Measurements from ENCODE around the gene BBS4.
"Not testable (repeated sequence)": the region's sequence is repeated elsewhere in the genome, so short reads cannot be mapped to it uniquely, and the experiment has no call there.

Gene BBS4

GRCh38 chr15:72685925-72686794, at the start of gene BBS4, which contains the start of gene HIGD2B:
Gene BBS4, plus strand, starts transcription at chr15:72686207. Its CDS starts 21 bp downstream, at chr15:72686228.
Gene HIGD2B, minus strand, starts transcription at chr15:72686182. Its CDS starts 9,808 bp downstream, at chr15:72676374.
- in situ Hi-C loops (cut with HindIII; ENCODE audit: low sequenced_read_pairs): no loop called here

- in situ Hi-C loops (cut with HindIII; ENCODE audit: low sequenced_read_pairs): not testable (repeated sequence)
These were observed 49.3 kb upstream of the BBS4 start for GRCh38 chr15:72636519-72637282.

- in situ Hi-C loops (cut with HindIII; ENCODE audit: low sequenced_read_pairs): not testable (repeated sequence)
These were observed 46.1 kb upstream of the BBS4 start for GRCh38 chr15:72639759-72640483.

GRCh38 chr15:72642271-72642670, 43.7 kb upstream of the BBS4 start:
- in situ Hi-C loops (cut with HindIII; ENCODE audit: low sequenced_read_pairs): not testable (repeated sequence)

- in situ Hi-C loops (cut with HindIII; ENCODE audit: low sequenced_read_pairs): not testable (repeated sequence)
These were observed 37.3 kb upstream of the BBS4 start for GRCh38 chr15:72648631-72649253.

- in situ Hi-C loops (cut with HindIII; ENCODE audit: low sequenced_read_pairs): not testable (repeated sequence)
These were observed 31.6 kb upstream of the BBS4 start, which contains the start of gene GOLGA6B for GRCh38 chr15:72654397-72654796. Gene GOLGA6B, plus strand, starts transcription at chr15:72654697. Its CDS starts 41 bp downstream, at chr15:72654738.

GRCh38 chr15:72656014-72656413, 30.0 kb upstream of the BBS4 start:
- in situ Hi-C loops (cut with HindIII; ENCODE audit: low sequenced_read_pairs): not testable (repeated sequence)

- in situ Hi-C loops (cut with HindIII; ENCODE audit: low sequenced_read_pairs): not testable (repeated sequence)
These were observed 24.9 kb upstream of the BBS4 start for GRCh38 chr15:72661081-72661480.

- in situ Hi-C loops (cut with HindIII; ENCODE audit: low sequenced_read_pairs): not testable (repeated sequence)
These were observed 22.1 kb upstream of the BBS4 start for GRCh38 chr15:72663931-72664330.

- in situ Hi-C loops (cut with HindIII; ENCODE audit: low sequenced_read_pairs): not testable (repeated sequence)
These were observed 20.3 kb upstream of the BBS4 start for GRCh38 chr15:72665706-72666105.

- in situ Hi-C loops (cut with HindIII; ENCODE audit: low sequenced_read_pairs): not testable (repeated sequence)
These were observed 16.2 kb upstream of the BBS4 start for GRCh38 chr15:72669803-72670202.

GRCh38 chr15:72670656-72671352, 15.2 kb upstream of the BBS4 start:
- in situ Hi-C loops (cut with HindIII; ENCODE audit: low sequenced_read_pairs): not testable (repeated sequence)

- in situ Hi-C loops (cut with HindIII; ENCODE audit: low sequenced_read_pairs): no loop called here
These were observed 14.5 kb upstream of the BBS4 start for GRCh38 chr15:72671525-72671924.

- in situ Hi-C loops (cut with HindIII; ENCODE audit: low sequenced_read_pairs): no loop called here
These were observed 9.2 kb upstream of the BBS4 start for GRCh38 chr15:72676838-72677237.

GRCh38 chr15:72680931-72681330, 5.1 kb upstream of the BBS4 start:
- in situ Hi-C loops (cut with HindIII; ENCODE audit: low sequenced_read_pairs): no loop called here

GRCh38 chr15:72682772-72683171, 3.2 kb upstream of the BBS4 start:
- in situ Hi-C loops (cut with HindIII; ENCODE audit: low sequenced_read_pairs): no loop called here

GRCh38 chr15:72685301-72685924, 594 bp upstream of the BBS4 start:
- in situ Hi-C loops (cut with HindIII; ENCODE audit: low sequenced_read_pairs): no loop called here

- in situ Hi-C loops (cut with HindIII; ENCODE audit: low sequenced_read_pairs): no loop called here
These were observed 2.7 kb downstream of the BBS4 start for GRCh38 chr15:72688697-72689096.

- in situ Hi-C loops (cut with HindIII; ENCODE audit: low sequenced_read_pairs): no loop called here
These were observed 4.9 kb downstream of the BBS4 start for GRCh38 chr15:72690938-72691337.
